ENCODE data around the gene PCK2.

Gene PCK2

DNA sequence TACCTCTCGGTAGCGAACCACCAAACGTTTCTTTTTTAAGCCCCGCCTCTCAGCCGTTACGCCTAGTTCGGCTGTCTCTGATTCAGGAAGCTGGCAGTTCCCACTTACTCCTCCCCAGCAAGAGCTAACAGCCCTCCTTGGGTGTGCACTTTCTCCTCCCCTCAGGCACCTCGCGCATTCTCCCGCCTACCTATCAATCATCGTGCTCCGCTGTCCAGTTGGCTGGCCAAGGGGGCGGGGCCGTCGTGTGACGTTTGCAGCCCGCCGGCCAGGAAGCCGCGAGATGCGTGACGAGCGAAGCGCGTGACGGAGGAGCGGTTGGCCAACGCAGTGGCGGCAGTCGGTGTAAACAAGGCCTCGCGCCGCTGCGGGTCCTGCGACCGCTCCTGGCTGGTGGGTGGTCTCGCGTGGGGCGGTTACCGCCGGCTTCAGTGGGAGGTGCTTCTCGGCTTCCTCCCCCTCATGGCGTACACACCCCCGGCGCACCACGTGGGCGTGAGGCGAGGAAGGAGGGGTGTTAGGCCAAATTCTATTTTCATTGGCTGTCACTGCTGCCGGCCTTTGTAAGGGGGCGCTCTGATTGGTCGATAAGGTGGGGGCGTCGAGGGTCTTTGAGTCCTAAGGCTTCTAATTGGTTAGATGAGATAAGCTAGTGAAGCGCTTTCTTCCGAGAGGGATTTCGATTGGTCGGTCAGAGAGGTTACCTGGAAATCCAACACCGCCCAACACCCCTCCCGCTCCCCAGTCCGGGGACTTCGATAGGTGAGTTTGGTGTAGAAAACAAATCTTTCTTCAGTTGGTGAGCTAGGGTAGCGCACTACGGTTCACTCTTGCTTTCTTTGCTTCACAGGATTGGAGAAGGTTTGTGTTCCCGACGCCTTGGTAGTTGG lies 20.7 kb downstream of the PCK2 start, which contains the start of the genes DCAF11 and NRL:
Gene DCAF11, plus strand, starts transcription at position 246 of the 890 bp plus-strand sequence. CDS start 818 bp downstream, outside the sequence.
Gene NRL, minus strand, starts transcription at position 418 of the 890 bp plus-strand sequence. CDS start 32,101 bp downstream, outside the sequence.
- in situ Hi-C loops (cut with MboI; ENCODE audit: low sequenced_read_pairs), result no loop called here

DNA sequence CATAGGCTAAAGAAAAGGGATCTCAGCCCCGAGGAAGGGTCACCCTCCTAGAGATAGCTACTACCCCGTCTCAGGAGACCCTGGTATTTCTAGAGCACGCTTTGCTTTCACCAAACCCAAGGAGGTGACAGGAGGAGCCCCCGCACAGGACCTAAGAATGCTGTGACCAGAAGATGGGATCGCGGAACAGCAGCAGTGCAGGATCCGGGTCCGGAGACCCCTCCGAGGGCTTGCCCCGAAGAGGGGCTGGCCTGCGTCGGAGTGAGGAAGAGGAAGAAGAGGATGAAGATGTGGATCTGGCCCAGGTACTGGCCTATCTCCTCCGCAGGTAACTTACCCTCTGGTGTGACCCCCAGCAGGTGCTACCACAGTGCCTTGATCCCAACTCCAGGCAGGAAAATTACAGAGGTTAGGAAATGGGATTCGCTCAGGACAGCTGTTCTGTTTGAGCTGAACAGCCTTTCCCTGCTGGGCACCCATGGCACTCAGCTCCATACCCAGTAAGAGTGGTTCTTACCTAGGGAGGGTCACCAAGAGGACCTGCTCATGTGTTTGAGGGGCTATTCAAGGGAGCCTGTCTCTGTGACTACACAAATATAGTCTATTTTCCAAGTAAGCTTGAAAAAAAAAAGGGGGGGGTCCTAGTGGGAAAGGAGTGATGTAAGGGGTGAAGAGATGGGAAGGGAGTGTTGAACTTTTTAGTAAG lies 21.5 kb downstream of the PCK2 start:
- in situ Hi-C loops (cut with MboI; ENCODE audit: low sequenced_read_pairs), result no loop called here

DNA sequence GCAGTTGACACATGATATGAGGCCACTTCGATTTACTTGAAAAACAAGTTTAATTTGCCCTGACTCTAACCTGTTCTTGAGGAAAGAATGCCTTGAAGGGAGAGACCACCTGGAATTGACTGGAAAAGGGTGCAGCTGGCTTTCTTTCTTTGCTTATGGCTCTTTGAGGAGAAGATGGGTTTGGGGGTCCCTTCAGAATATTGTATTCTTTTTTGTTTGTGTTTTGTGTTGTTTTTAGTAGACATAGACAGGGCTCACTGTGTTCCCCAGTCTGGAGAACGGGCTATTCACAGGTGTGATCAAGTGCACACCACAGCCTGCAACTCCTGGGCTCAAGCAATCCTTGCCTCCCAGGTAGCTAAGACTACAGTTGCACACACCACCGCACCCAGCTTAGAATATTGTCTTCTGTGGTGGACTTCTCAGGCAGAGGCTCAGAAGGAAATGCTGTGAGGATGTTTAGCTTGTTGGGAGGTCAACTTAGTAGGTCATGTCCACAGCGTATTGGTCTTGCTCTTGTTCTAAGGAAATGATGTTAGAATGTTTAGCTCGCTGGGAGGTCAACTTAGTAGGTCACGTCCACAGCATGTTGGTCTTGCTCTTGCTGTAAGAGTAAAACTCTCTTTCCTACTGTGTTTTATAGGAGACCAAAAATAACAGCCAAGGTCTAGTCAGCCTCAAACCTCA lies 22.2 kb downstream of the PCK2 start:
- in situ Hi-C loops (cut with MboI; ENCODE audit: low sequenced_read_pairs), result no loop called here

- in situ Hi-C loops (cut with MboI; ENCODE audit: low sequenced_read_pairs), result no loop called here
Observed at GRCh38 chr14:24117179-24117578, 23.1 kb downstream of the PCK2 start.

DNA sequence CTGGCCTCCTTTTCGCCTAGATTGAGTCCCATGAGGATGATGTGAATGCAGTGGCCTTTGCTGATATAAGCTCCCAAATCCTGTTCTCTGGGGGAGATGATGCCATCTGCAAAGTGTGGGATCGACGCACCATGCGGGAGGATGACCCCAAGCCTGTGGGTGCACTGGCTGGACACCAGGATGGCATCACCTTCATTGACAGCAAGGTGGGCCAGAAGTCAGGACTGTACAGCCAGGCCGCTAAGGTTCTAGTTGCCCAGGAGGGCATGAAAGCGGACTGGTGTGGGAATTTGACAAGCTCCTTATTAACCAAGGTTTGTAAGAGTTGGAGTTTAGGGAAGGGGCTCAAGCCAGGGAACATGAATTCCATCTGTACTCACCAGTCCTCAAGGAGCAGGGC lies 25.6 kb downstream of the PCK2 start:
- in situ Hi-C loops (cut with MboI; ENCODE audit: low sequenced_read_pairs), result no loop called here

GRCh38 chr14:24121210-24121609 lies 27.1 kb downstream of the PCK2 start:
- in situ Hi-C loops (cut with MboI; ENCODE audit: low sequenced_read_pairs), result no loop called here

- in situ Hi-C loops (cut with MboI; ENCODE audit: low sequenced_read_pairs), result no loop called here
Observed at GRCh38 chr14:24122416-24122815, 28.3 kb downstream of the PCK2 start.

DNA sequence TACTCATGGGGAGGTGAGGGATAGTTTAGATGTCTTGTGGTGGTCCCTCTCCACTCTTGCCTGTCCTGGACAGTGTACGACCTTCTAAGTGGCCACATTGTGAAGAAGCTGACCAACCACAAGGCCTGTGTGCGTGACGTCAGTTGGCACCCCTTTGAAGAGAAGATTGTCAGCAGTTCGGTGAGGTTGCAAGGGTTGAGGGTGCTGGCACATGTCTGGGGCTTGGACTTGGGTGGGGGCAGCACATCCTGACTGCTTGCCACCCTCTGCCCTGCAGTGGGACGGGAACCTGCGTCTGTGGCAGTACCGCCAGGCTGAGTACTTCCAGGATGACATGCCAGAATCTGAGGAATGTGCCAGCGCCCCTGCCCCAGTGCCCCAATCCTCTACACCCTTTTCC lies 28.8 kb downstream of the PCK2 start:
- in situ Hi-C loops (cut with MboI; ENCODE audit: low sequenced_read_pairs), result no loop called here

- in situ Hi-C loops (cut with MboI; ENCODE audit: low sequenced_read_pairs), result no loop called here
Observed at GRCh38 chr14:24123424-24124417, 29.6 kb downstream of the PCK2 start.

DNA sequence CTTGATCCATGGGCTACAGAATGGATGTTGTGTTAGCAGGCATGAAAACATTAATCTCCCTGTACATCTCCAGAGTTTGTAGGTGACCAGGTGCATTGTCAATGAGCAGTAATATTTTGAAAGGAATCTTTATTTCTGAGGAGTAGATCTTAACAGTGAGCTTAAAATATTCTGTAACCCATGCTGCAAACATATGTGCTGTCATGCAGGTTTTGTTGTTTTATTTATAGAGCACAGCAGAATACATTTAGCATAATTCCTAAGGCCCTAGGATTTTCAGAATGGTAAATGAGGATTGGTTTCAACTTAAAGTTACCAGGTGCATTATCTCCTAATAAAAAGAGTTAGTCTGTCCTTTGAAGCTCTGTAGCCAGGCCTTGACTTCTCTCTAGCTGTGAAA lies 32.8 kb downstream of the PCK2 start:
- in situ Hi-C loops (cut with MboI; ENCODE audit: low sequenced_read_pairs), result no loop called here

GRCh38 chr14:24127673-24128072 lies 33.6 kb downstream of the PCK2 start:
- in situ Hi-C loops (cut with MboI; ENCODE audit: low sequenced_read_pairs), result no loop called here

GRCh38 chr14:24129410-24129998 lies 35.4 kb downstream of the PCK2 start:
- in situ Hi-C loops (cut with MboI; ENCODE audit: low sequenced_read_pairs), result no loop called here

GRCh38 chr14:24130380-24130716 lies 36.2 kb downstream of the PCK2 start, which contains the start of gene FITM1:
TSS of gene FITM1 (plus strand) at chr14:24130659. CDS start at chr14:24131564, 905 bp downstream.
- in situ Hi-C loops (cut with MboI; ENCODE audit: low sequenced_read_pairs), result no loop called here

- in situ Hi-C loops (cut with MboI; ENCODE audit: low sequenced_read_pairs), result no loop called here
Observed at GRCh38 chr14:24130717-24131548, 36.8 kb downstream of the PCK2 start.

DNA sequence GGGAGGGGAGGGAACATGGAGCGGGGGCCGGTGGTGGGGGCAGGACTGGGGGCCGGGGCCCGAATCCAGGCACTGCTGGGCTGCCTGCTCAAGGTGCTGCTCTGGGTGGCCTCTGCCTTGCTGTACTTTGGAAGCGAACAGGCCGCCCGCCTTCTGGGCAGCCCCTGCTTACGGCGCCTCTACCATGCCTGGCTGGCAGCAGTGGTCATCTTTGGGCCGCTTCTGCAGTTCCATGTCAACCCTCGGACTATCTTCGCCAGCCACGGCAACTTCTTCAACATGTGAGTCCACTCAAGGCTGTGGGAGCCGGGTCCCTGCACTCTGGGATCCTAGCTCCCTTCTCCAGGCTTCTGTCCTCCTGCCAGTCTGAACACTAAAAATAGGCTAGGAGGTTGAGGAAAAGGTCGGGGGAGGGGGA lies 37.4 kb downstream of the PCK2 start:
- in situ Hi-C loops (cut with MboI; ENCODE audit: low sequenced_read_pairs), result no loop called here

- in situ Hi-C loops (cut with MboI; ENCODE audit: low sequenced_read_pairs), result no loop called here
Observed at GRCh38 chr14:24132061-24132685, 38.1 kb downstream of the PCK2 start.

- in situ Hi-C loops (cut with MboI; ENCODE audit: low sequenced_read_pairs), result no loop called here
Observed at GRCh38 chr14:24132976-24133375, 38.9 kb downstream of the PCK2 start.

GRCh38 chr14:24133735-24134134 lies 39.6 kb downstream of the PCK2 start:
- in situ Hi-C loops (cut with MboI; ENCODE audit: low sequenced_read_pairs), result no loop called here

GRCh38 chr14:24135584-24135833 lies 41.4 kb downstream of the PCK2 start:
- in situ Hi-C loops (cut with MboI; ENCODE audit: low sequenced_read_pairs), result no loop called here

All from HL-60/S4 (cell line).